K562 treated with DMSO at 1 percent for 12 hours (cell line): ENCODE data around the gene DES. TPM values are rescaled to one million over a fixed set of nuclear protein-coding genes. Genes with fewer than 3 reads are reported as not detected.

Experiments used
- total RNA-seq: library from RNA; unstranded; fragments of 300-600 nt; gene quantifications from 2 replicates; pipeline ENCODE4 v1.2.3, GENCODE V29; 2022; ENCODE audit not compliant: insufficient read depth

DES gene
- 15.2 and 15.7 TPM in 2 replicates for total RNA-seq

DNA sequence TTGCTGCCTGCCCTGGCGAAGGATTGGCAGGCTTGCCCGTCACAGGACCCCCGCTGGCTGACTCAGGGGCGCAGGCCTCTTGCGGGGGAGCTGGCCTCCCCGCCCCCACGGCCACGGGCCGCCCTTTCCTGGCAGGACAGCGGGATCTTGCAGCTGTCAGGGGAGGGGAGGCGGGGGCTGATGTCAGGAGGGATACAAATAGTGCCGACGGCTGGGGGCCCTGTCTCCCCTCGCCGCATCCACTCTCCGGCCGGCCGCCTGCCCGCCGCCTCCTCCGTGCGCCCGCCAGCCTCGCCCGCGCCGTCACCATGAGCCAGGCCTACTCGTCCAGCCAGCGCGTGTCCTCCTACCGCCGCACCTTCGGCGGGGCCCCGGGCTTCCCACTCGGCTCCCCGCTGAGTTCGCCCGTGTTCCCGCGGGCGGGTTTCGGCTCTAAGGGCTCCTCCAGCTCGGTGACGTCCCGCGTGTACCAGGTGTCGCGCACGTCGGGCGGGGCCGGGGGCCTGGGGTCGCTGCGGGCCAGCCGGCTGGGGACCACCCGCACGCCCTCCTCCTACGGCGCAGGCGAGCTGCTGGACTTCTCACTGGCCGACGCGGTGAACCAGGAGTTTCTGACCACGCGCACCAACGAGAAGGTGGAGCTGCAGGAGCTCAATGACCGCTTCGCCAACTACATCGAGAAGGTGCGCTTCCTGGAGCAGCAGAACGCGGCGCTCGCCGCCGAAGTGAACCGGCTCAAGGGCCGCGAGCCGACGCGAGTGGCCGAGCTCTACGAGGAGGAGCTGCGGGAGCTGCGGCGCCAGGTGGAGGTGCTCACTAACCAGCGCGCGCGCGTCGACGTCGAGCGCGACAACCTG lies at the start of gene DES:
Gene DES, plus strand, starts transcription at position 223 of the 857 bp plus-strand sequence. Its CDS starts 86 bp downstream, at position 309.

DNA sequence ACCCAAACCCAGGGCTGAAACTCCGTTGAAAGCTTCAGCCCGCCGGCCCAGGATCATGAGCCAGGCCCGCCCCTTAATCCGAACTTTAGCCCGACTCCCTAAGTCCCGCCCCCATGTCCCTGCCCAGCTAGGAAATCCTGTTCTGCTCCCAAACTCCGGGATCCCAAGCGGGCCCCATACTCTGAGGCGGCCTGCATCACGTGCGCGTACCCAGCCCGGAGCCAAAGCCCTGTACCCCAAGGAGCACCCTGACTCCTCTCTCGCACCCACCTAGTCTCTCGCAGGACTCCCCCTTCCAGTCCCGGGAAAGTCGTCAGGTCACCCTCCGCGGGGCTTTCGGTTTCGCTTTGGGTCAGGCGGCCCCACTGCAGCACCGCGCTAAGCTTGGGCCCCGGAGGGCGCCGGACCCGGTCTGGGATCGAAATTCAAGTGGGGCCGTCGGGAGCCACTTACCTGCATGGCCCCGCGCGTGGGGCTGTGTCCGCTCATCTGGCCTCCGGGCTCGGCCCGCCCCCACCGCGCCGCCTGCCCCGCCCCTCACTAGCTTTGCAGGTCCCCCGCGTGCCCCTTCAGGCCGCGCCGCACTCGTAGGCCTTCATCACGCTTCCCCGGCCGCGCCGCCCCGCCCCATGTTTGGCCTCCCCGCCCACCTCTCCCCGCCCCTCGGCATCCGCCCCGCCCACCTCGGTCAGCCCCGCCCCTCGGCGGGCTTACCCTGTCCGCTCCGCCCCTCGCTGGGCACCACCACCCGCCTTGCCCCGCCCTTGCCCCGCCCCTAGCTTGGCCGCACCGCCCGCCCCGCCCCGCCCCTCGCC lies 30.7 kb upstream of the DES start, which contains the start of gene DNPEP:
Gene DNPEP, minus strand, starts transcription at position 607 of the 815 bp plus-strand sequence. Its CDS starts 118 bp downstream, at position 489.

DNA sequence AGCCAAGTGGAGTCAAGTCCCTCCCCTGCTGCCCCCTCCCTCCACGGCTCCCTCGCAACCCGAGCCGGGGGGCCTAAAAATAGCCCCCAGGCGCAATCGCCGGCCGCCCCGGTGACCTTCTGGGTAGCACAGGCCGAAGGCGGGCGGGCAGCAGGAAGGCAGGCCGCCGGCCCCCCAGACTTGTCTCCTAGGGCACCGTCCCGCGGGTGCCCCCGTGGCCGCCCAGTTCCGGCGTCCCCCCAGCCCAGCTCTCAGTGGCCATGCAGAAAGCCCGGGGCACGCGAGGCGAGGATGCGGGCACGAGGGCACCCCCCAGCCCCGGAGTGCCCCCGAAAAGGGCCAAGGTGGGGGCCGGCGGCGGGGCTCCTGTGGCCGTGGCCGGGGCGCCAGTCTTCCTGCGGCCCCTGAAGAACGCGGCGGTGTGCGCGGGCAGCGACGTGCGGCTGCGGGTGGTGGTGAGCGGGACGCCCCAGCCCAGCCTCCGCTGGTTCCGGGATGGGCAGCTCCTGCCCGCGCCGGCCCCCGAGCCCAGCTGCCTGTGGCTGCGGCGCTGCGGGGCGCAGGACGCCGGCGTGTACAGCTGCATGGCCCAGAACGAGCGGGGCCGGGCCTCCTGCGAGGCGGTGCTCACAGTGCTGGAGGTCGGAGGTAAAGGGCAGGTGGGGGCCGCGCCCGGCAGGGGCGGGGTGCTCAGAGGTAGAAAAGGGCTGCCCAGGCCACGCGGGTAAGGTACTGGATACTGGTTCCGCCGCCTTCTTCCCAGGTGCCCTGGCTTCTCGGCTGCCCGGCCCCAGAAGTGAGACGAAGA lies 16.7 kb downstream of the DES start, which contains the start of gene SPEG:
Gene SPEG, plus strand, starts transcription at position 126 of the 808 bp plus-strand sequence. Its CDS starts 135 bp downstream, at position 261.

Other genes starting within 250 kb of the DES start
- gene SLC23A3, start 248.3 kb upstream of the DES start, total RNA-seq, result 1.5 TPM in 1 of 2 replicates, not detected in the other
- gene CNPPD1, start 241.5 kb upstream of the DES start, total RNA-seq, result 54.9 and 63.8 TPM in 2 replicates
- gene RETREG2, start 240.1 kb upstream of the DES start, total RNA-seq, result 22.8 and 41.0 TPM in 2 replicates
- 42.7 and 47.8 TPM in 2 replicates for gene ZFAND2B, start 211.6 kb upstream of the DES start, total RNA-seq
- gene ABCB6, start 199.4 kb upstream of the DES start, total RNA-seq, result 16.1 and 16.6 TPM in 2 replicates
- 17.1 and 36.5 TPM in 2 replicates for gene ATG9A, start 188.7 kb upstream of the DES start, total RNA-seq
- 24.2 and 34.6 TPM in 2 replicates for gene ANKZF1, start 188.6 kb upstream of the DES start, total RNA-seq
- 2.0 and 7.4 TPM in 2 replicates for gene GLB1L, start 172.9 kb upstream of the DES start, total RNA-seq
- gene STK16, start 172.9 kb upstream of the DES start, total RNA-seq, result 21.3 and 23.7 TPM in 2 replicates
- not detected in 2 replicates for gene TUBA4B, start 165.1 kb upstream of the DES start, total RNA-seq
- 69.3 and 74.9 TPM in 2 replicates for gene TUBA4A, start 164.5 kb upstream of the DES start, total RNA-seq
- 28.4 and 29.6 TPM in 2 replicates for gene DNAJB2, start 139.0 kb upstream of the DES start, total RNA-seq
- not detected in 2 replicates for gene PTPRN, start 109.0 kb upstream of the DES start, total RNA-seq
- gene RESP18, start 85.6 kb upstream of the DES start, total RNA-seq, result not detected in 2 replicates
- gene DNPEP, start 30.5 kb upstream of the DES start, total RNA-seq, result 51.2 and 77.3 TPM in 2 replicates
- gene SPEG, start 16.5 kb downstream of the DES start, total RNA-seq, result 7.1 and 13.8 TPM in 2 replicates
- 112 and 128 TPM in 2 replicates for gene GMPPA, start 80.5 kb downstream of the DES start, total RNA-seq
- 4.0 and 7.0 TPM in 2 replicates for gene ASIC4, start 96.1 kb downstream of the DES start, total RNA-seq
- gene CHPF, start 125.4 kb downstream of the DES start, total RNA-seq, result 66.8 and 74.6 TPM in 2 replicates
- gene TMEM198, start 125.7 kb downstream of the DES start, total RNA-seq, result 1.2 and 1.5 TPM in 2 replicates
- 29.2 and 37.7 TPM in 2 replicates for gene OBSL1, start 153.2 kb downstream of the DES start, total RNA-seq
- 4.3 and 5.6 TPM in 2 replicates for gene INHA, start 153.9 kb downstream of the DES start, total RNA-seq
- 6.1 and 8.7 TPM in 2 replicates for gene STK11IP, start 179.5 kb downstream of the DES start, total RNA-seq
- not detected in 2 replicates for gene SLC4A3, start 209.3 kb downstream of the DES start, total RNA-seq